ENCODE data around the gene TP53I11.

Gene TP53I11

GRCh38 chr11:44957040-44957515, 6.4 kb upstream of the TP53I11 start:
- DNase-seq (ENCODE audit: low read depth), result no peak

GRCh38 chr11:44955015-44955738, 4.5 kb upstream of the TP53I11 start:
- DNase-seq (ENCODE audit: low read depth), result no peak

- no peak for DNase-seq (ENCODE audit: low read depth)
These were observed 3.6 kb upstream of the TP53I11 start for GRCh38 chr11:44954051-44954906.

GRCh38 chr11:44952500-44953260, 2.0 kb upstream of the TP53I11 start:
- no peak for DNase-seq (ENCODE audit: low read depth)

GRCh38 chr11:44952082-44952481, 1.4 kb upstream of the TP53I11 start:
- no peak for DNase-seq (ENCODE audit: low read depth)

- no peak for DNase-seq (ENCODE audit: low read depth)
These were observed 555 bp downstream of the TP53I11 start for GRCh38 chr11:44950031-44950624.

- DNase-seq (ENCODE audit: low read depth), result no peak
These were observed 1.3 kb downstream of the TP53I11 start for GRCh38 chr11:44949160-44950030.

GRCh38 chr11:44948155-44948554, 2.5 kb downstream of the TP53I11 start:
- DNase-seq (ENCODE audit: low read depth), result no peak

- DNase-seq (ENCODE audit: low read depth), result no peak
These were observed 3.6 kb downstream of the TP53I11 start for GRCh38 chr11:44947114-44947513.

GRCh38 chr11:44946263-44946662, 4.4 kb downstream of the TP53I11 start:
- no peak for DNase-seq (ENCODE audit: low read depth)

- no peak for DNase-seq (ENCODE audit: low read depth)
These were observed 5.0 kb downstream of the TP53I11 start for GRCh38 chr11:44945666-44946065.

- DNase-seq (ENCODE audit: low read depth), result no peak
These were observed 5.8 kb downstream of the TP53I11 start for GRCh38 chr11:44944853-44945235.

- DNase-seq (ENCODE audit: low read depth), result no peak
These were observed 6.4 kb downstream of the TP53I11 start for GRCh38 chr11:44944181-44944852.

GRCh38 chr11:44943696-44944095, 7.0 kb downstream of the TP53I11 start:
- no peak for DNase-seq (ENCODE audit: low read depth)

- DNase-seq (ENCODE audit: low read depth), result no peak
These were observed 7.6 kb downstream of the TP53I11 start for GRCh38 chr11:44943118-44943517.

GRCh38 chr11:44942029-44942955, 8.4 kb downstream of the TP53I11 start:
- DNase-seq (ENCODE audit: low read depth), result no peak

GRCh38 chr11:44941259-44942021, 9.2 kb downstream of the TP53I11 start:
- no peak for DNase-seq (ENCODE audit: low read depth)

- DNase-seq (ENCODE audit: low read depth), result no peak
These were observed 9.8 kb downstream of the TP53I11 start for GRCh38 chr11:44940835-44941234.

GRCh38 chr11:44940404-44940803, 10.3 kb downstream of the TP53I11 start:
- no peak for DNase-seq (ENCODE audit: low read depth)
